SH-SY5Y (cell line): ENCODE measurements around the gene COLQ.

Experiments
- GATA2 ChIP-seq: IDR thresholded peaks from 2 replicates; pipeline ENCODE4 v1.6.1; 2011; ENCODE audit warnings: mild to moderate bottlenecking, low read depth, low read length
- GATA3 ChIP-seq: IDR thresholded peaks from 2 replicates; pipeline ENCODE4 v1.6.1; 2011; ENCODE audit warnings: low read depth, mild to moderate bottlenecking, low read length, moderate library complexity

DNA sequence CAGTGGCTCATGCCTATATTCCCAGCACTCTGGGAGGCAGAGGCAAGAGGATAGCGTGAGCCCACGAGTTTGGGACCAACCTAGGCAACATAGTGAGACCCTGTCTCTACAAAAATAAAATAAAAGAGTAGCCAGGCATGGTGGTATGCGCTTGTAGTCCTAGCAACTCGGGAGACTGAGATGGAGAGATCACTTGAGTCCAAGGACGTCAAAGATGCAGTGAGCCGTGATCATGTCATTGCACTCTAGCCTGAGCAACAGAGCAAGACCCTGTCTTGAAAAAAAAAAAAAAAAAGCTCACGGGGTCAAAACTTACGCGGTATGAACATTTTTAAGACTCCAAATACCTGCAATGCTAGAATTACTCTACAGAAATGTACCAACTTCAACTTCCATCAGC lies 37.1 kb upstream of the COLQ start:
- TF ChIP-seq GATA3, result no peak
- no peak for TF ChIP-seq GATA2
